K562 (cell line): ENCODE measurements around the gene ASIC3. TPM values are rescaled to one million over a fixed set of nuclear protein-coding genes. Genes with fewer than 3 reads are reported as not detected.

Experiments
- ARID2 ChIP-seq: fragments of 450-650 bp; IDR thresholded peaks from 2 replicates; pipeline ENCODE4 v1.6.1; 2017; ENCODE audit warnings: antibody characterized with exemption, mild to moderate bottlenecking
- CBX3 ChIP-seq, 2 experiments: IDR thresholded peaks; 1 replicate in 1 of 2; 2 replicates in 1 of 2; pipeline ENCODE4 v1.6.1; 2012; ENCODE audit warnings: inconsistent platforms in 2 of 2, low read length in 2 of 2, borderline replicate concordance in 1 of 2, control low read depth in 1 of 2
- CTBP1 ChIP-seq: fragments of 450-650 bp; IDR thresholded peaks from 2 replicates; pipeline ENCODE4 v1.6.1; 2016; ENCODE audit warnings: borderline replicate concordance
- FOSL1 ChIP-seq: fragments of 200-800 bp; sonication (Bioruptor generic); conservative IDR thresholded peaks from 2 replicates; pipeline ENCODE4 v1.6.1; 2016; ENCODE audit warnings: missing genetic modification characterization, missing compliant biosample characterization
- JUND ChIP-seq, 2 experiments: IDR thresholded peaks; 2 replicates in 1 of 2; 3 replicates in 1 of 2; pipeline ENCODE4 v1.6.1; 2011; ENCODE audit warnings: borderline replicate concordance in 2 of 2, low read depth in 2 of 2, low read length in 2 of 2, improper control_type of control experiment in 1 of 2, missing biosample characterization in 1 of 2, missing genetic modification characterization in 1 of 2, missing genetic modification reagents in 1 of 2
- ZNF408 ChIP-seq: fragments of 250-450 bp; sonication (Bioruptor Pico); IDR thresholded peaks from 2 replicates; pipeline ENCODE4 v1.4.0; 2020; ENCODE audit warnings: low read depth, mild to moderate bottlenecking, moderate library complexity
- polyA plus RNA-seq, 8 experiments: library from polyadenylated mRNA; depleted of rRNA in 4 of 8; stranded (reverse) in 5 of 8; unstranded in 3 of 8; fragments of >200 nt; fragmentation: Nextera tagmentation in 2 of 8; fragmentation: Illumina TruSeq in 1 of 8; extraction: Ambion mirVana in 2 of 8; extraction: Trizol in 1 of 8; gene quantifications; 2 replicates each; pipeline versions ENCODE4 v1.2.1 to v1.2.3, GENCODE V29; 2011 to 2014; ENCODE audit warnings: inconsistent platforms in 1 of 8, missing spikeins in 1 of 8
- total RNA-seq, 7 experiments: library from RNA; depleted of rRNA in 6 of 7; stranded (reverse); fragments of >200 nt in 6 of 7; fragmentation: Illumina TruSeq in 2 of 7; extraction: Trizol in 2 of 7; gene quantifications; 2 replicates each; pipeline versions ENCODE4 v1.2.1 to v1.2.3, GENCODE V29; 2011 to 2021; ENCODE audit warnings: low replicate concordance in 1 of 7
- TF ChIP-seq, protein P1 (sequence below): sonication (generic); formaldehyde crosslinking; IDR thresholded peaks from 2 replicates; pipeline ENCODE4 v1.8.0; 2023; ENCODE audit warnings: missing genetic modification reagents, mild to moderate bottlenecking, borderline replicate concordance
- TF ChIP-seq, protein P2 (sequence below): sonication (generic); formaldehyde crosslinking; IDR thresholded peaks from 2 replicates; pipeline ENCODE4 v1.8.0; 2023; ENCODE audit warnings: mild to moderate bottlenecking, missing genetic modification reagents
- TF ChIP-seq, protein P3 (sequence below): fragments of 450-650 bp; IDR thresholded peaks from 2 replicates; pipeline ENCODE4 v1.7.0; 2016; ENCODE audit warnings: borderline replicate concordance
- TF ChIP-seq, protein P4 (sequence below), 2 experiments: fragments of 450-650 bp in 1 of 2; IDR thresholded peaks; 2 replicates each; pipeline ENCODE4 v1.6.1; 2011 to 2017; ENCODE audit warnings: low read depth in 2 of 2, antibody characterized with exemption in 1 of 2, borderline replicate concordance in 1 of 2, low read length in 1 of 2, mild to moderate bottlenecking in 1 of 2, mixed read lengths in 1 of 2; ENCODE audit not compliant: control insufficient read depth in 1 of 2

ASIC3 gene
- total and polyA plus RNA-seq, 9 of the 15 experiments (the other 6 are each of a cell fraction or from before 2014, with no cell fraction given) = 0.11 to 5.0 (median 0.87) TPM

DNA sequence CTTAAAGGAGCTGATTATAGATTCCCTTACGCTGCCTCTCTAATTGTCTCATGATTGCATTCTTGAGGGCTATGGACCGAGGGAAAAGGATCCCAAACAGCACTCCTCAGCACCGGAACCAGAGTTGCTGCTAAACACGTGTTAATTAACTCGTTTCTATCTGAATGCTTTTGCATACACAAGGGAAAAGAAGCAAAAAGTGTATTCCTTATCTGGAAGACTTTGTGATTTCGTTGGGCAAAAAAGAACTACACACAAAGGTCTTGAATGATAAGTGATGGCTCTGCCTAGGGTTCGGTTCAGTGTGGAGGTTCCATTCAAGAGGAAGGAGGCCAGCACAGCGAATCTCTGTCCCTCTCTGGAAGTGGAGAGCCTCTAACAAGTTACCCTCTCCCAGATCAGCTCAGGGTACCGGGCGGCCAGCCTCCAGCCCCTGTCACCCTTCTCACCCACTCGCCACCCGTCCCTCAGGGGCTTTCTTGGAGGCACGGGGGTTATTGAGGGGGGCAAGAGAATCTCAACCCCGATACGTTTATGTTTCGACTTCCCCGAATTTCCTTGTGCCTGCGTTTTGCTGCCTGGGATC is 10.5 kb downstream of the ASIC3 start (continued):
- no peak for TF ChIP-seq FOSL1
- TF ChIP-seq, protein P1, sequence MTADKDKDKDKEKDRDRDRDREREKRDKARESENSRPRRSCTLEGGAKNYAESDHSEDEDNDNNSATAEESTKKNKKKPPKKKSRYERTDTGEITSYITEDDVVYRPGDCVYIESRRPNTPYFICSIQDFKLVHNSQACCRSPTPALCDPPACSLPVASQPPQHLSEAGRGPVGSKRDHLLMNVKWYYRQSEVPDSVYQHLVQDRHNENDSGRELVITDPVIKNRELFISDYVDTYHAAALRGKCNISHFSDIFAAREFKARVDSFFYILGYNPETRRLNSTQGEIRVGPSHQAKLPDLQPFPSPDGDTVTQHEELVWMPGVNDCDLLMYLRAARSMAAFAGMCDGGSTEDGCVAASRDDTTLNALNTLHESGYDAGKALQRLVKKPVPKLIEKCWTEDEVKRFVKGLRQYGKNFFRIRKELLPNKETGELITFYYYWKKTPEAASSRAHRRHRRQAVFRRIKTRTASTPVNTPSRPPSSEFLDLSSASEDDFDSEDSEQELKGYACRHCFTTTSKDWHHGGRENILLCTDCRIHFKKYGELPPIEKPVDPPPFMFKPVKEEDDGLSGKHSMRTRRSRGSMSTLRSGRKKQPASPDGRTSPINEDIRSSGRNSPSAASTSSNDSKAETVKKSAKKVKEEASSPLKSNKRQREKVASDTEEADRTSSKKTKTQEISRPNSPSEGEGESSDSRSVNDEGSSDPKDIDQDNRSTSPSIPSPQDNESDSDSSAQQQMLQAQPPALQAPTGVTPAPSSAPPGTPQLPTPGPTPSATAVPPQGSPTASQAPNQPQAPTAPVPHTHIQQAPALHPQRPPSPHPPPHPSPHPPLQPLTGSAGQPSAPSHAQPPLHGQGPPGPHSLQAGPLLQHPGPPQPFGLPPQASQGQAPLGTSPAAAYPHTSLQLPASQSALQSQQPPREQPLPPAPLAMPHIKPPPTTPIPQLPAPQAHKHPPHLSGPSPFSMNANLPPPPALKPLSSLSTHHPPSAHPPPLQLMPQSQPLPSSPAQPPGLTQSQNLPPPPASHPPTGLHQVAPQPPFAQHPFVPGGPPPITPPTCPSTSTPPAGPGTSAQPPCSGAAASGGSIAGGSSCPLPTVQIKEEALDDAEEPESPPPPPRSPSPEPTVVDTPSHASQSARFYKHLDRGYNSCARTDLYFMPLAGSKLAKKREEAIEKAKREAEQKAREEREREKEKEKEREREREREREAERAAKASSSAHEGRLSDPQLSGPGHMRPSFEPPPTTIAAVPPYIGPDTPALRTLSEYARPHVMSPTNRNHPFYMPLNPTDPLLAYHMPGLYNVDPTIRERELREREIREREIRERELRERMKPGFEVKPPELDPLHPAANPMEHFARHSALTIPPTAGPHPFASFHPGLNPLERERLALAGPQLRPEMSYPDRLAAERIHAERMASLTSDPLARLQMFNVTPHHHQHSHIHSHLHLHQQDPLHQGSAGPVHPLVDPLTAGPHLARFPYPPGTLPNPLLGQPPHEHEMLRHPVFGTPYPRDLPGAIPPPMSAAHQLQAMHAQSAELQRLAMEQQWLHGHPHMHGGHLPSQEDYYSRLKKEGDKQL = peak; percentile 94; the same call in 1 of the 2 replicates
- TF ChIP-seq JUND (IDR thresholded peaks at IDR 0.05; ENCODE audit: borderline replicate concordance, low read depth, low read length) = no peak
- TF ChIP-seq JUND (tag; IDR thresholded peaks at IDR 0.05; ENCODE audit: borderline replicate concordance, low read depth, low read length) = no peak; the same call in 2 of the 3 replicates
- no peak for TF ChIP-seq ARID2
- TF ChIP-seq, protein P2, sequence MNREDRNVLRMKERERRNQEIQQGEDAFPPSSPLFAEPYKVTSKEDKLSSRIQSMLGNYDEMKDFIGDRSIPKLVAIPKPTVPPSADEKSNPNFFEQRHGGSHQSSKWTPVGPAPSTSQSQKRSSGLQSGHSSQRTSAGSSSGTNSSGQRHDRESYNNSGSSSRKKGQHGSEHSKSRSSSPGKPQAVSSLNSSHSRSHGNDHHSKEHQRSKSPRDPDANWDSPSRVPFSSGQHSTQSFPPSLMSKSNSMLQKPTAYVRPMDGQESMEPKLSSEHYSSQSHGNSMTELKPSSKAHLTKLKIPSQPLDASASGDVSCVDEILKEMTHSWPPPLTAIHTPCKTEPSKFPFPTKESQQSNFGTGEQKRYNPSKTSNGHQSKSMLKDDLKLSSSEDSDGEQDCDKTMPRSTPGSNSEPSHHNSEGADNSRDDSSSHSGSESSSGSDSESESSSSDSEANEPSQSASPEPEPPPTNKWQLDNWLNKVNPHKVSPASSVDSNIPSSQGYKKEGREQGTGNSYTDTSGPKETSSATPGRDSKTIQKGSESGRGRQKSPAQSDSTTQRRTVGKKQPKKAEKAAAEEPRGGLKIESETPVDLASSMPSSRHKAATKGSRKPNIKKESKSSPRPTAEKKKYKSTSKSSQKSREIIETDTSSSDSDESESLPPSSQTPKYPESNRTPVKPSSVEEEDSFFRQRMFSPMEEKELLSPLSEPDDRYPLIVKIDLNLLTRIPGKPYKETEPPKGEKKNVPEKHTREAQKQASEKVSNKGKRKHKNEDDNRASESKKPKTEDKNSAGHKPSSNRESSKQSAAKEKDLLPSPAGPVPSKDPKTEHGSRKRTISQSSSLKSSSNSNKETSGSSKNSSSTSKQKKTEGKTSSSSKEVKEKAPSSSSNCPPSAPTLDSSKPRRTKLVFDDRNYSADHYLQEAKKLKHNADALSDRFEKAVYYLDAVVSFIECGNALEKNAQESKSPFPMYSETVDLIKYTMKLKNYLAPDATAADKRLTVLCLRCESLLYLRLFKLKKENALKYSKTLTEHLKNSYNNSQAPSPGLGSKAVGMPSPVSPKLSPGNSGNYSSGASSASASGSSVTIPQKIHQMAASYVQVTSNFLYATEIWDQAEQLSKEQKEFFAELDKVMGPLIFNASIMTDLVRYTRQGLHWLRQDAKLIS (CRISPR knock-in tag) = peak; percentile 63; the same call in 1 of the 2 replicates
- TF ChIP-seq, protein P3, sequence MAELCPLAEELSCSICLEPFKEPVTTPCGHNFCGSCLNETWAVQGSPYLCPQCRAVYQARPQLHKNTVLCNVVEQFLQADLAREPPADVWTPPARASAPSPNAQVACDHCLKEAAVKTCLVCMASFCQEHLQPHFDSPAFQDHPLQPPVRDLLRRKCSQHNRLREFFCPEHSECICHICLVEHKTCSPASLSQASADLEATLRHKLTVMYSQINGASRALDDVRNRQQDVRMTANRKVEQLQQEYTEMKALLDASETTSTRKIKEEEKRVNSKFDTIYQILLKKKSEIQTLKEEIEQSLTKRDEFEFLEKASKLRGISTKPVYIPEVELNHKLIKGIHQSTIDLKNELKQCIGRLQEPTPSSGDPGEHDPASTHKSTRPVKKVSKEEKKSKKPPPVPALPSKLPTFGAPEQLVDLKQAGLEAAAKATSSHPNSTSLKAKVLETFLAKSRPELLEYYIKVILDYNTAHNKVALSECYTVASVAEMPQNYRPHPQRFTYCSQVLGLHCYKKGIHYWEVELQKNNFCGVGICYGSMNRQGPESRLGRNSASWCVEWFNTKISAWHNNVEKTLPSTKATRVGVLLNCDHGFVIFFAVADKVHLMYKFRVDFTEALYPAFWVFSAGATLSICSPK = 0 out of 2 replicates have a peak, but pooled peaks have one; percentile 27
- TF ChIP-seq, protein P4, sequence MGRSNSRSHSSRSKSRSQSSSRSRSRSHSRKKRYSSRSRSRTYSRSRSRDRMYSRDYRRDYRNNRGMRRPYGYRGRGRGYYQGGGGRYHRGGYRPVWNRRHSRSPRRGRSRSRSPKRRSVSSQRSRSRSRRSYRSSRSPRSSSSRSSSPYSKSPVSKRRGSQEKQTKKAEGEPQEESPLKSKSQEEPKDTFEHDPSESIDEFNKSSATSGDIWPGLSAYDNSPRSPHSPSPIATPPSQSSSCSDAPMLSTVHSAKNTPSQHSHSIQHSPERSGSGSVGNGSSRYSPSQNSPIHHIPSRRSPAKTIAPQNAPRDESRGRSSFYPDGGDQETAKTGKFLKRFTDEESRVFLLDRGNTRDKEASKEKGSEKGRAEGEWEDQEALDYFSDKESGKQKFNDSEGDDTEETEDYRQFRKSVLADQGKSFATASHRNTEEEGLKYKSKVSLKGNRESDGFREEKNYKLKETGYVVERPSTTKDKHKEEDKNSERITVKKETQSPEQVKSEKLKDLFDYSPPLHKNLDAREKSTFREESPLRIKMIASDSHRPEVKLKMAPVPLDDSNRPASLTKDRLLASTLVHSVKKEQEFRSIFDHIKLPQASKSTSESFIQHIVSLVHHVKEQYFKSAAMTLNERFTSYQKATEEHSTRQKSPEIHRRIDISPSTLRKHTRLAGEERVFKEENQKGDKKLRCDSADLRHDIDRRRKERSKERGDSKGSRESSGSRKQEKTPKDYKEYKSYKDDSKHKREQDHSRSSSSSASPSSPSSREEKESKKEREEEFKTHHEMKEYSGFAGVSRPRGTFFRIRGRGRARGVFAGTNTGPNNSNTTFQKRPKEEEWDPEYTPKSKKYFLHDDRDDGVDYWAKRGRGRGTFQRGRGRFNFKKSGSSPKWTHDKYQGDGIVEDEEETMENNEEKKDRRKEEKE (IDR thresholded peaks at IDR 0.05; ENCODE audit: borderline replicate concordance in 1 of 2, control insufficient read depth in 1 of 2, low read depth in 2 of 2, low read length in 1 of 2) = no peak
- TF ChIP-seq CTBP1 = no peak
- TF ChIP-seq ZNF408 = no peak
- peak in 1 of 2 experiments; percentile 24; a peak in 1 of 3 replicates for TF ChIP-seq CBX3 (IDR thresholded peaks at IDR 0.05; ENCODE audit: borderline replicate concordance in 1 of 2, low read length in 2 of 2)
- TF ChIP-seq, all 486 proteins: peak for 24
